GM12864 (cell line): ENCODE results near the gene GPBP1.

Experiments
- DNase-seq: peaks from one replicate; pipeline ENCODE4 v3.0.0-alpha.2; 2011; ENCODE audit warnings: low read depth
- H3K4me3 ChIP-seq: 2 replicates; pipeline ENCODE4 v1.5.1; 2011; ENCODE audit warnings: mild to moderate bottlenecking, low read depth, low read length, control low read depth
- CTCF ChIP-seq: IDR thresholded peaks from 2 replicates; pipeline ENCODE4 v1.5.1; 2011; ENCODE audit warnings: low read depth, mild to moderate bottlenecking, moderate library complexity, low read length, control low read depth, inconsistent platforms; ENCODE audit errors: missing control alignments

GPBP1 gene

GRCh38 chr5:57195060-57195459 is 21.2 kb downstream of the GPBP1 start:
- H3K4me3 ChIP-seq, result no peak overlapping the region
- no peak for TF ChIP-seq CTCF

DNA sequence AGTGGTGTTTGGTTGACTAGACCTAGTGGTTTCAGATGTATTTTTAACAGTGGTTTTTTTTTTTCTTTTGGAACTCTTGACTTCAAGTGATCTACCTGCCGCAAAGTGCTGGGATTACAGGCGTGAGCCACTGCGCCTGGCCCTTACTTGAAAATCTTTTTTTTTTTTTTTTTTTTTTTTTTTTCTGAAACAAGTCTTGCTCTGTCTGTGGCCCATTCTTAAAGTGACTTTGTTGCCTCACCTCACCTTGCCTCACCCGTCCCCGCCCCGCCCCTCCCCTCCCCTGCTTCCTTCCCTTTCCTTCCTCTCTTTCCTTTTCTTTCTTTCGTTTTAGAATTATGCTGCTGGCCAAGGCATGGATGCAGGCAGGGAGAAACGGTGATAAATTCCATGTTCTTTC is 26.0 kb downstream of the GPBP1 start:
- DNase-seq, result no peak
- no peak for TF ChIP-seq CTCF
- H3K4me3 ChIP-seq, result no peak overlapping the region

More at GRCh38 chr5:57195060-57195459, 21.2 kb downstream of the GPBP1 start:
- DNase-seq, result no peak

- TF ChIP-seq CTCF, result no peak
- H3K4me3 ChIP-seq, result no peak overlapping the region
- DNase-seq, result no peak
Measured at GRCh38 chr5:57202811-57203210, 29.0 kb downstream of the GPBP1 start.

- no peak overlapping the region for H3K4me3 ChIP-seq
- no peak for TF ChIP-seq CTCF
- no peak for DNase-seq
Measured at GRCh38 chr5:57207007-57207653, 33.3 kb downstream of the GPBP1 start.

DNA sequence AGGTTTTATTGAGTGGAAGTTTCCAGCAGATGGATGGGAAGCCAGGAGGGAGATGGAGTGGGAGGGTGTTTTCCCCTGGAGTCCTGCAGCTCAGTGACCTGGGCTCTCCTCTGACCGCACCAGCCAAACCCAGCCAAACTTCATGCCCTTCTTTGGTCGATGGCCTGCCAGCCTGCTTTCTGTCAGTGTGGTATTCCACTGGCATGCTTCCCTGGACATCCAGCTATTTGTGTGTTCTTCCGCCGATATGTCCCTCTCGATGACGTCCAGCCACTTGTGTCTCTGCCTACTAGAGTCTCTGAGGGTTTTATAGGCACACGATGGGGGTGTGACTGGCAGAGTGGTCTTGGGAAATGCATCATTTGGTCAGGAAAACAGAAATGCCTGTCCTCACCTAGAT is 33.8 kb downstream of the GPBP1 start:
- no peak for TF ChIP-seq CTCF
- DNase-seq, result no peak

GRCh38 chr5:57209316-57210040 is 35.6 kb downstream of the GPBP1 start:
- no peak for DNase-seq
- H3K4me3 ChIP-seq, result no peak overlapping the region

More for the DNA sequence above, 33.8 kb downstream of the GPBP1 start:
- H3K4me3 ChIP-seq, result no peak overlapping the region

More at GRCh38 chr5:57209316-57210040, 35.6 kb downstream of the GPBP1 start:
- no peak for TF ChIP-seq CTCF
